GM13977 (cell line): Measurements from ENCODE around the gene ANO4.
"Not testable (repeated sequence)": the region's sequence is repeated elsewhere in the genome, so short reads cannot be mapped to it uniquely, and the experiment has no call there.

Experiments used
- DNase-seq: peaks from one replicate; pipeline ENCODE4 v3.0.0; 2012; ENCODE audit warnings: low spot score
- CTCF ChIP-seq: IDR thresholded peaks from 2 replicates; pipeline ENCODE4 v1.5.1; 2012; ENCODE audit warnings: mild to moderate bottlenecking, control low read depth; ENCODE audit not compliant: insufficient read depth; ENCODE audit errors: extremely low read depth, missing control alignments
- in situ Hi-C: fragments of 300-500 bp; cut with MboI; formaldehyde crosslinking; loops from one replicate; pipeline ENCODE4 v1.12.0; 2022; ENCODE audit warnings: low sequenced_read_pairs, low pct_unique_long_range_greater_than_20kb, mixed read lengths, inconsistent platforms; ENCODE audit not compliant: unreplicated experiment

Gene ANO4

DNA sequence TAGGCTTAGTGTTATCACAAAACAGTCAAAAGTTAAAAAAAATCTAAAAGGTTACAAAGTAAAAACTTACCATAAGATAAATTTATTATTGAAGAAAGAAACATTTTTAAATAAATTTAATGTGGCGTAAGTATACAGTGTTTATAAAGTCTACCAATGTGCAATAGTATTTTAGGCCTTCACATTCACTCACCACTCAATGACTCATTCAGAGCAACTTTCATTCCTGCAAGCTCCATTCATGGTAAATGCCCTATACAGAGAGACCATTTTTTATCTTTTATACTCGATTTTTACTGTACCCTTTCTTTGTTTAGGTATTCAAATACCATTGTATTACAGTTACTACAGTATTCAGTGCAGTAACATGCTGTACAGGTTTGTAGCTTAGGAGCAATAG is 124.5 kb downstream of the ANO4 start:
- no peak for TF ChIP-seq CTCF

DNA sequence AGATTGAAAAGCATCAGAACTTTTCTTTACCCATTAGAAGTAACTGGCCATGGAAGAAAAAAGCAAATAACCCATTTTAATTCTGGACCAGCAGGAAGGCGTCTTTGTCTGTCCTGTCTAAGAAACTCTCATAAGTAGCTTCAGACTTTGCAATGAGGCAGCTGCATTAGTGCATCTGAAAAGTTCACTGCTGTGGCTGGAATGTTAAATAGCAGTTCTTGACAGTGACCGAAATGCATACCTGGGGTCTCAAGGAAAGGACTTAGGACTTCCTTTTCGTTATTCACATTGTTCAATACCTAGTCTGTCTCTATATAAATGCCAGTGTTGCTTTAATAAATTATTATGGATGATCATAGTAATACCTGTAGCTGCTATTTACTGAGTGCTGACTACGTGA is 125.9 kb downstream of the ANO4 start:
- no peak for TF ChIP-seq CTCF
- in situ Hi-C loops, result no loop called here
- no peak for DNase-seq

More for the DNA sequence above, 124.5 kb downstream of the ANO4 start:
- in situ Hi-C loops, result no loop called here
- no peak for DNase-seq

DNA sequence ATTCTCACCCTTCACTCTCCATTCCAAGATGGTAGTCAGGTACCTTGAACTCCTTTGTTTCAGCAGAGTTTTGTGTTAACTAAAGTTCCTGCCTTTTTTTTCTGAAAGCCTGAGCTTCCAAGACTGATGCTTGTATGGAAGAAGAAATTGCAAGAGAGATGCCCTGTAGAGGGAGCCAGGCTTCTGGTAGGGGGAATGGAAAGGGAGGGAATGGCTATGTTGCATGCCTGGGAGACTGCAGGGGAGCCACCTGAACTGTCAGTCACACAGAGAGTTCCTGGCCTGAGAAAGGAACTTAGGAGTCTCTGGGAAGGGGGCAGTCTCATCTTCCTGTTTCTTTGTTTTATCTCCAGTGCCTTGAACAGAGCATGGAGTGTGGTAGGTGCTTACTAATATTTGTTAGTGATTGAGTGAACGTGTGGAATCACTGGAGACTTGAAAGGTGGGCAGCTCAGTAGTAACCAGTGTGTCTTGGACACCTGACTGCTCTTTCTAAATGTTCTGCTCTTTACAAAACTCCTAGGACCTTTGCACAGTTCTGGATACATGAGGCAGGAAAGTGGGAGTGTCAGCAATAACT is 132.2 kb downstream of the ANO4 start:
- DNase-seq, result no peak
- TF ChIP-seq CTCF, result peak; percentile 14
- in situ Hi-C loops, result no loop called here

- in situ Hi-C loops, result no loop called here
- no peak for TF ChIP-seq CTCF
- DNase-seq, result no peak
Observed at GRCh38 chr12:100927826-100928225, 133.2 kb downstream of the ANO4 start.

DNA sequence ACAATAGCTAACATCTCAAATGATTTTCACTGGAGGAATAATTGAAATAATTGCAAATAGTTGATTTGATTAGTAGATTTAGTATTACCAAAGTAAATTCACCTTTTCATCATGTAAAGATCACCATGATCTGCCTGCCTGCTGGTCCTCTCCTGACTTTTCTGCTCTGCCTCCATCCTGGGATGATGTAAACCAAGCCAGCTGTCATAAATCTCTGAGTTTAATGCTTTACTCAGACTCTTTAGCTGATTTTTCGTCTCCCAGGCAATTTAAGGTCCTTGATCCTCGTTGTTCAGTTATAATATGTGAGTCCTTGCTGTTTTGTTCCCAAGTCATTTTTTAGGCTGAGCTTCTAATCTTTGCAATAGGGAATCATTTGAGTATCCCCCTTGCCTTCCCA is 138.0 kb downstream of the ANO4 start:
- DNase-seq, result no peak
- no peak for TF ChIP-seq CTCF
- in situ Hi-C loops, result no loop called here

GRCh38 chr12:100933531-100933930 is 139.0 kb downstream of the ANO4 start:
- DNase-seq, in situ Hi-C loops: not testable (repeated sequence)

- no peak for TF ChIP-seq CTCF
- DNase-seq, result no peak
- in situ Hi-C loops, result no loop called here
Observed at GRCh38 chr12:100935929-100936328, 141.4 kb downstream of the ANO4 start.
